Measurements from ENCODE around the gene PKDREJ. TPM values are rescaled to one million over a fixed set of nuclear protein-coding genes. Genes with fewer than 3 reads are reported as not detected.
A peak's percentile ranks its signal among the peaks of the same experiment; 100 is the strongest.

The PKDREJ gene
- total and polyA plus RNA-seq, 9 donors: under 0.01 to 0.17 (median 0.12) TPM; not detected in 1

DNA sequence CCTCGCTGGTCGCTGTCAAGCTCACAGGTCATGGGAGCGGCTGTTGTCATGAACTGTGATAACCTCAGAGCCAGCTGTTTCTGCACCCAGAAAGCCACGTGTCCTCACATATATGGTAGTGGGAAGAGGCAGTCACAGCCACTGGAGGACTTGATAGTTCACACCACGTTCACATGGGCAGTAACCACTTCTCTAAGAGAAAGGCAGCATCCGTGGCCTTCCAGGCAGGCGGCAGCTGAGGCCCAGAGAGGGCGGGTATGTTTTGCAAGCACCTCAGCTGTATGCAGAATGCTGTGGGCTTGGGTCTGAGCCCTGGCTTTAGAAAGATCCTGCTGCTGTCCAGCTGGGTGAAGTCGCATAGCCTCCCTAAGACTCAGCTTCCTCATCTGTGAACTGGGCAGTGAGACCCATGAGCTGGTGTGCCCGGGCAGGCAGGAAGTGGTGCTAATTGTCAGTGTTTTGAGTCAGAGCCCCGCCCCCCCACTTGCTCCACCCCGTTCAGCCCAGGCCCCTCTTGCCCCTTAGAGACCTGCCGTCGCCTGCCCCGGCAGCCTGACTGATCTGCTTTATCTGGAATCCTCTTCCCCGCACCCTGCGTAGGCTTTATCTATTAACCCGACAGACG lies 18.0 kb upstream of the PKDREJ start:
- no peak overlapping the region for H3K27ac ChIP-seq
- H3K9me3 ChIP-seq: no peaks in the 10 kb centered on the region
- no peak for TF ChIP-seq POLR2A (IDR thresholded peaks at IDR 0.05)
- TF ChIP-seq, protein P1, sequence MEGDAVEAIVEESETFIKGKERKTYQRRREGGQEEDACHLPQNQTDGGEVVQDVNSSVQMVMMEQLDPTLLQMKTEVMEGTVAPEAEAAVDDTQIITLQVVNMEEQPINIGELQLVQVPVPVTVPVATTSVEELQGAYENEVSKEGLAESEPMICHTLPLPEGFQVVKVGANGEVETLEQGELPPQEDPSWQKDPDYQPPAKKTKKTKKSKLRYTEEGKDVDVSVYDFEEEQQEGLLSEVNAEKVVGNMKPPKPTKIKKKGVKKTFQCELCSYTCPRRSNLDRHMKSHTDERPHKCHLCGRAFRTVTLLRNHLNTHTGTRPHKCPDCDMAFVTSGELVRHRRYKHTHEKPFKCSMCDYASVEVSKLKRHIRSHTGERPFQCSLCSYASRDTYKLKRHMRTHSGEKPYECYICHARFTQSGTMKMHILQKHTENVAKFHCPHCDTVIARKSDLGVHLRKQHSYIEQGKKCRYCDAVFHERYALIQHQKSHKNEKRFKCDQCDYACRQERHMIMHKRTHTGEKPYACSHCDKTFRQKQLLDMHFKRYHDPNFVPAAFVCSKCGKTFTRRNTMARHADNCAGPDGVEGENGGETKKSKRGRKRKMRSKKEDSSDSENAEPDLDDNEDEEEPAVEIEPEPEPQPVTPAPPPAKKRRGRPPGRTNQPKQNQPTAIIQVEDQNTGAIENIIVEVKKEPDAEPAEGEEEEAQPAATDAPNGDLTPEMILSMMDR (IDR thresholded peaks at IDR 0.05): no peak
- TF ChIP-seq EP300 (IDR thresholded peaks at IDR 0.05): no peak
- H3K27me3 ChIP-seq: no peaks in the 10 kb centered on the region
- intact Hi-C loops (cut with DNase I): no loop called here
- no peaks in the 10 kb centered on the region for H3K36me3 ChIP-seq
- peak in 1 of 5 donors; percentile 29 for DNase-seq
- H3K4me1 ChIP-seq (ENCODE audit: insufficient read depth): no peaks in the 10 kb centered on the region
- WGBS, 3 donors: 73 to 77% (median 74%) methylated on average over 19 of the region's 19 CpGs
- no peak overlapping the region for H3K4me3 ChIP-seq

DNA sequence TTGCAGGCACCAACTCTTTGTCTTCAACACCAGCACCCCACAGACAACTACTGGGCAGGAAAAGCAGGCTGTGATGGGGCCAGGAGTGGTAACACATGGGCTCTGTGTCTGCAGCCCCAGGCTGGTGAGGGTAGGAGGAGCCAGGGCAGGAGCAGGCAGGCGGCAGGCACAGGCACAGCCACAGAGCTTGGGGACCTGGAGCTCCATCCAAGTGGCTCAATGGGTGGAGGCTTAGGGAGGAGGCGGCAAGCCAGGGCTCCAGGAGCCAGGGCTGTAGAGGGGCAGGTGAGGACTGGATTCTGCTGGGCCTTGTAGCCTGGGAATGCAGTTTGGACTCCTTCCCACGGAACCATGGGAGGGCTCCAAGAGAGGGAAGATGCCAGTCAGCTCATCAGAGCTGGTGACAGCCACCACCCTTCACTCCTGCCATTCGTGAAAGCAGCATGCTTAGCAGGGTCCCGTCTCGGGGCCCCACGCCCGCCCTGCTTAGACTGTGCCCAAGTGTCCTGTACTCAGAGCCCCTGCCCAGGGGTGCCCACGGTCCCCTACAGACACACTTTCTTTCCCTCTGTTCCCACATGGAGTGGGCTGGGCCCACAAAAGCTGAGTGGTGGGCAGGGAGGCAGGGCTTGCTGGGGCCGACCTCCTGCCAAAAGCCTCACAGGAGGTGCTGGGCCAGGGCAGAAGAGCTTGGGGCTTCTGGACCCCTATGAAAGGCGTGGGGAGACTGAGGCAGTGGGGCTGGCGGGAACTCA lies 17.1 kb upstream of the PKDREJ start:
- DNase-seq: peak in 1 of 5 donors; percentile 26
- Histone ChIP-seq H3K36me3 (peaks cover 2% of the 10 kb centered on the region), H3K9me3 (no peaks in the 10 kb centered on the region), H3K27me3 (no peaks in the 10 kb centered on the region), H3K4me3 (no peak overlapping the region), H3K4me1 (ENCODE audit: insufficient read depth) (no peaks in the 10 kb centered on the region), H3K27ac (no peak overlapping the region)
- TF ChIP-seq, protein P1 (IDR thresholded peaks at IDR 0.05): no peak
- TF ChIP-seq EP300 (IDR thresholded peaks at IDR 0.05): no peak
- TF ChIP-seq POLR2A (IDR thresholded peaks at IDR 0.05): no peak
- WGBS, 3 donors: 92 to 95% (median 94%) methylated on average over 12 of the region's 12 CpGs
- intact Hi-C loops (cut with DNase I): no loop called here

DNA sequence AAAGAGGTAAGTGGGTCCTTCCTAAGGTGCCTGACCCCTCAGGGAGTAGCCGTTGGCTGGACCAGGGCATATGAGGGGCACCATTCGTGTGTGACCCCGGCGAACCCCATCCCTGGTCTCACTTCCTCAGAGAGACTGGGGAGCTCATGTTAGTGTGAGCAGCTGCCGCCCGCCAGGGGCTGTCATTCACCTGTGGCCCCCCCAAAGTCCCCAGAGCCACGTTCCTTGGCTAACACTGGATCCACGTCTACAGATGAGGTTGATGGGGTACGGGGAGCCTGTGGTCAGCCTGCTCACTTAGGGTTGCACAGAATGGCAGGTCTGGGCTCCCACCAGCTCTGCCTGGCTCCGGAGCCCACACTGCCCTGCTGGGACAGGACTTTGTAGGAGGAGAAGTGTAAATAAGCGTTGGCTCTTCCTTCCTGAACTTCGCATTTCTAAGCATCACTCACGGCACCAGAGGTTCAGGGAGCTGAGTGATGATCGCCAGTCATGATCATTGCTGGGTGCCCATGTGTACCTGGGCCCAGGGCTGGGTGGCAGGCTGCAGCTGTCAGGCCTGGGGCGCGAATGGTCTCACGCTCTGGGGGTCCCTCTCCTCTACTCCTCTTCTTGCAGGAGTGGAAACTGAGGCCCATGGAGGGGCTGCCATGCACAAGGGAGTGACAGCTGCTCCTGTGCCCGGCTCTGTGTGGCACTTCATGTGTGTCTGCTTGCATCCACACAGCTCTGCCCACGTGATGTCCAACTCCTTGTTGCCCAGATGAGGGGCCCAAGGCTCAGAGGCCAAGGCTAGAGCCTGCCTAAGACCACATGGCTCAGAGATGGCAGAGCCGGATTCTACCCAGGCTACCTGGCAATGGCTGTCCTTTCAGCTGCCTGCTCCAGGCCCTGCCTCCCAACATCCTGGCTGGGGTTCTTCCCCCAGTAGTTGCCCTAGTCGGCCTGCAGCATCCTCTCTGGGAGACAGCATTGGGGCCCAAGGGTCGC lies 15.8 kb upstream of the PKDREJ start:
- Histone ChIP-seq H3K36me3 (peaks cover 2% of the 10 kb centered on the region), H3K9me3 (no peaks in the 10 kb centered on the region), H3K4me3 (no peak overlapping the region), H3K4me1 (ENCODE audit: insufficient read depth) (no peaks in the 10 kb centered on the region), H3K27me3 (no peaks in the 10 kb centered on the region), H3K27ac (no peak overlapping the region)
- WGBS, 3 donors: 90 to 94% (median 91%) methylated on average over 22 of the region's 22 CpGs
- intact Hi-C loops (cut with DNase I): no loop called here
- peak in 1 of 5 donors; percentile 21 for DNase-seq
- TF ChIP-seq POLR2A (IDR thresholded peaks at IDR 0.05): no peak
- TF ChIP-seq, protein P1 (IDR thresholded peaks at IDR 0.05): no peak
- TF ChIP-seq EP300 (IDR thresholded peaks at IDR 0.05): no peak

DNA sequence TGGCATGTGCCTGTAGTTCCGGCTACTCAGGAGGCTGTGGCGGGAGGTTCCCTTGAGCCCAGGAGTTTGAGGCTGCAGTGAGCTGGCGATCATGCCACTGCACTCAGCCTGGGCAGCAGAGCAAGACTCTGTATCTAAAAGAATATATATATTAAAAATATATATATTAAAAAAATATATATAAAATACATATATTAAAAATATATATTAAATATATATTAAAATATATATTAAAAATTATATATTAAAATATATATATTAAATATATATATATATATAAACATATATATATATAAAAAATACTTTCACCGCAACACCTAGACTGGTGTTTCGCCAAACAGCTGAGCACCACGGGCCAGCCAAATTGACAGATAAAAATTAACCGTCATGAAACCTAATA lies 13.4 kb upstream of the PKDREJ start:
- Histone ChIP-seq H3K36me3 (peaks cover 2% of the 10 kb centered on the region), H3K27me3 (no peaks in the 10 kb centered on the region), H3K27ac (no peak overlapping the region), H3K4me1 (ENCODE audit: insufficient read depth) (no peaks in the 10 kb centered on the region), H3K9me3 (no peaks in the 10 kb centered on the region), H3K4me3 (no peak overlapping the region)
- TF ChIP-seq EP300 (IDR thresholded peaks at IDR 0.05): no peak
- TF ChIP-seq, protein P1 (IDR thresholded peaks at IDR 0.05): no peak
- TF ChIP-seq POLR2A (IDR thresholded peaks at IDR 0.05): no peak
- 87 to 91% (median 91%) methylated on average over 7 of the region's 7 CpGs for WGBS, 3 donors
- intact Hi-C loops (cut with DNase I): no loop called here
- peak in 1 of 5 donors; percentile 1 for DNase-seq

Measured in ovary (tissue), 9 donors.